TTC549 (cell line): Measurements from ENCODE around the gene PTPN18.

Experiments
- FAIRE-seq: peaks from 2 replicates; lab custom pipeline; 2012; peaks lifted over from hg19 to GRCh38; lab: Jason Lieb, UNC

The PTPN18 gene

DNA sequence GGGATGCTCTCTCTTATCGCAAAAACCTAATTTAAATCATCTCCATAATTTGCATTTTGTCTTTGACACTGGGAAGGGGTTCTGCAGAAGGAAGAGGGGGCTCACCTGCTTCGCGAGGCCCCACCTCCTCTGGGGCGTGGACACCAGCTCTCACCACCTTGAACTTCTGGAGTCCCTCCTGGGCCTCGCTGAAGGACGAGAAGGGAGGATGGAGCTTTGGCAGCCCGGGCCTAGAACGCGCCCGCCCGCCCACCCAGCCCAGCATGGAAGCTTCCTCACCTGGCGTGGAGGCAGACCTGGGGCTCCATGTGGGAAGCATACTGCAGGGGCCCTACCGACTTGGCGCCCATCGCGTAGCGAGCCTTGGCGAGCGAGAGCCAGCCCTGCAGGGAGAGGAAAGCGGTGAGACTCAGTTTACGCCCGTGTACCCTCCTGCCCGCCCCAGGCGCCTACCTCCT is 14.3 kb upstream of the PTPN18 start:
- FAIRE-seq: no peak

DNA sequence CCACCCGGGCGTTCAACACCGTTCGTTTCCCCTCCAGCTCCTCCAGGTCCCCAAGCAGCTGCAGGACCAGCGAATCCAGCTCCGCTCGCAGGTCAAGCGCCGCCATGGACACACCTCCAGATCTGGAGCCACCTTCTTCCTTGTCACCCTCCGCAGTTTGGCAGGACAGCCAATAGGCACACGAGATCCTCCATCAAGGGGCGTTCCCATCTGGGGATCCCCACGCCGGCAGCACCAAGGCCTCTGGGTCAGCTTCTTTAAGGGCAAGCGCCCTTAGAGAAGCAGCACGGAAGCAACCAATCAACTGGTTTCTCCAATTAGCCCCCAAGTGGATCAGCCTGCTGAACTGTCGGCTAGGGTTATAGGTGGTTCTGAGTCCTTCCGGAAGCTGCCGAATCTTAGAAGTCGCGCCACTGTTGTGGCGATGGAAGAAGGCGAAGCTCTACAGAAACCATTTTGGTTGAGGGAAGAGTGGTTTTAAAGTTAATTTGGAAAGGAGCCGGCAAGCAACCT is 13.8 kb upstream of the PTPN18 start:
- FAIRE-seq: peak; percentile 13

GRCh38 chr2:130342533-130343275 is 13.2 kb upstream of the PTPN18 start, which contains the start of gene IMP4:
Gene IMP4 (plus strand): TSS chr2:130342897. CDS start chr2:130342933, 36 bp downstream.
- peak; percentile 91 for FAIRE-seq

DNA sequence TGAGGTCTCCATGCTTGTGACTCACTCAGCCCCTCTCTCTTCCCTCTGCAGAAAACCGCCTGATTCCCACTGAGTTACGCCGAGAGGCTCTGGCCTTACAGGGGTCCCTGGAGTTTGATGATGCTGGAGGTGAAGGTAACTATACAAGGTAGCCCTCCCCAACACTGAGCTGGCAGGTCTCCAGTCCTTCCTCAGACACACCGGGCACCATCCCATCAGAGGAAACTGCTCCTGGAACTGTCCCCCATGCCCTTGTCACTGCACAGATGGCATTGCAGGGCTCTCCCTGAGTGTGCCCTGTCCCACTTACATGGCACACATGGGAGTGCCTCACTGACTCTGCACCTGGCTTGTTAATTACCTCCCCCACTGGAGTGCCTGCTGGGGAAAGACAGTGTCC is 11.3 kb upstream of the PTPN18 start:
- no peak for FAIRE-seq

DNA sequence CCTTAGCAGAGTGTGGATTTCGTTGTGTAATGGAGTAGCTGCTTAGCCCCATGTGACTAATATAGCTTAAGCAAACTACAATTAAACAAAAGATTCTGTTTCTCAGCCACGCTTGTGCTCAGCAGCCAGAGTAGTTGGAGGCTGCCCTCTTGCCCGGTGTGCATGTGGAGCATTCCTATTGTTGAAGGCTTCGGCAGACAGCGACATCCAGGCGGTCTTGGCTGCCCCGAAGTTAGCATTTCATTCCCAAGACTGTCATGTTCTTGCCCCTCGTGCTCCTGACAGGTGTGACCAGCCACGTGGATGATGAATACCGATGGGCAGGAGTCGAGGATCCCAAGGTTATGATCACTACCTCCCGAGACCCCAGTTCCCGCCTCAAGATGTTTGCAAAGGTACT is 10.8 kb upstream of the PTPN18 start:
- no peak for FAIRE-seq

DNA sequence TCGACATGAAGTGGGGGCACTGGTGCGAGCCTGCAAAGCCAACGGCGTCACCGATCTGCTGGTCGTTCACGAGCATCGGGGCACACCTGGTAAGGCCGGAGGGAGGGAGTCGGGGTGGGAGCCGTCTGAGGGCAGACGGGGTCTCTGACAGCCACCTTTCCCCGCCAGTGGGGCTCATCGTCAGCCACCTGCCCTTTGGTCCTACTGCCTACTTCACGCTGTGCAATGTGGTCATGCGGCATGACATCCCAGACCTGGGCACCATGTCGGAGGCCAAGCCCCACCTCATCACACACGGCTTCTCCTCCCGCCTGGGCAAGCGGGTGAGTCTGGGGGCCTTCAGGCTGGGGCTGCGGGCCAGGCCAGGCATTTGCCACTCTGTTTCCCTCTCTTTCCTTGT is 10.2 kb upstream of the PTPN18 start:
- no peak for FAIRE-seq

DNA sequence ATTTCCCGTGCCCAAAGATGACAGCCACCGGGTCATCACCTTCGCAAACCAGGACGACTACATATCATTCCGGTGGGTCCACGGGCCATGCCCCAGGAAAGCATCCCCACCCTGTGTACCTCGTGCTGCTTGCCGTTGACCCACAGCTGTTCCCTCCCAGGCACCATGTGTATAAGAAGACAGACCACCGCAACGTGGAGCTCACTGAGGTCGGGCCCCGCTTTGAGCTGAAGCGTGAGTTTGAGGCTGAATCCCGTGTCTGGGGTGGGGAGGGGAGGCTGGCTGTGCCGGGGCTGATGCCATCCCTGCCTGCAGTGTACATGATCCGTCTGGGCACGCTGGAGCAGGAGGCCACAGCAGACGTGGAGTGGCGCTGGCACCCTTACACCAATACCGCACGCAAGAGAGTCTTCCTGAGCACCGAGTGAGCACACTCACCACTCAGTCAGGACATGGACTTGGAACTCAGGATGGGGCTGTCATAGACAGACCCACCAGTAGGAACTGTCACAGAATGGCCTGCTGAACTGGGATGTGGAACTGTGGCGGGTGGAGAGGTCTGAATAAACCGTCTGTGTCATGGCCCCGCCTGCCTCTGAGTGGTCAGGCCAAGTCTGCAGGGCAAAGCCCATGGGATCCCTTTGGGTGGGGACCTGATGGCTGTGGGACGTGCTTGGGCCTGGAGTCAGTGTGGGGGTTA is 9.7 kb upstream of the PTPN18 start:
- no peak for FAIRE-seq

DNA sequence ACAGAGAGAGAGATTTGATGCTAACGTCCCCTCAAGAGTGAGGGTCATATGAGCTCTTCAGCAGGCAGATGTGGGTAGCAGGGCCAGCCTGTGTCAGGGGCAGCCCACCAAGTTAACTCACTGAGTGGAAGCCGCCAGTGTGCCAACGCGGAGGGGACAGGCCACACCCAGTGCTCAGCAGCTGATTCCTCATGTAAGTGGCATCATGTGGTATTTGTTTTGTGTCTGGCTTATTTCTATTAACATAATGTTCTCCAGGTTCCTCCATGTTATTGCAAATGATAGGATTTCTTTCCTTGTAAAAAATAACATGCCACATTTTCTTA is 9.2 kb upstream of the PTPN18 start:
- no peak for FAIRE-seq

- FAIRE-seq: no peak
Observed at GRCh38 chr2:130347220-130347925, 8.5 kb upstream of the PTPN18 start.

- no peak for FAIRE-seq
Observed at GRCh38 chr2:130349174-130349573, 6.7 kb upstream of the PTPN18 start.

- FAIRE-seq: no peak
Observed at GRCh38 chr2:130351711-130352110, 4.1 kb upstream of the PTPN18 start.

GRCh38 chr2:130352237-130352636 is 3.6 kb upstream of the PTPN18 start:
- FAIRE-seq: no peak

DNA sequence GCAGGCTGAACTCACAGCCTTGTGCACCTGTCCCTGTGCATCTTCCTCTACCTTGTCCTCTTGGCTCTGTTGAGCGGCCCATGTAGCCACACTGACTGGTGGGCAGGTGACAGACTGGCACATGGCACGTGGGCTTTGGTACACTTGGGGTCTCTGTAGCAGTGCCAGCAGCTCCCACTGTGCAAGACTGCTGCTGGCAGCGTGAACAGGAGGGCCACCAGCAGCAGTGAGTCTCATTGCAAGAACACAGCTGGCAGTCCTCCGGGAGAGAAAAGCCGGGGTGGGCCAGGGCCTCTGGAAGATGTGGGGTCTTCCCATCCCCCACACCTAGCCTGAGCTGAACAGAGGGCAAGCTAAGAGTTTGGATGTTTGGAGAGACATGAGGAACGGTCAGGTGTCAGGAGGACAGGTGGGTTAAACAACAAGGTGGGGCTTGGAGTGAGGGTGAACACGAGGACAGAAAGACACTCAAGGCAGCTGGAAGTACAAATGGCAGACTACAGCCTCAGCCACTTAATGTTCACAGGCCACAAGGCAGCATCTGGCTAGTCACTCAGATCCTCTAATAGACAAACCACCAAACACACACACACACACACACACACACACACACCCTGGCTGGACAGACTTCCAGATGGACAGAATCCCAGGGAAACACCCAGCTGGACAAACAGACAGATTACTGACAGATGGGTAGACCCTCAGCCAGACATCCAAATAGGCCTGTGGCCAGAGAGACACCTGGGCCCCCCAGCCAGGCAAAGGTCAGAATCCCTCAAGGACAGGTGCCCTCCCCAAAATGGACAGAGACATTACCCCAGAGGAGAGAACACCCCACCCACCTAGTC is 2.3 kb upstream of the PTPN18 start:
- FAIRE-seq: no peak

GRCh38 chr2:130354139-130354428 is 1.8 kb upstream of the PTPN18 start:
- no peak for FAIRE-seq

DNA sequence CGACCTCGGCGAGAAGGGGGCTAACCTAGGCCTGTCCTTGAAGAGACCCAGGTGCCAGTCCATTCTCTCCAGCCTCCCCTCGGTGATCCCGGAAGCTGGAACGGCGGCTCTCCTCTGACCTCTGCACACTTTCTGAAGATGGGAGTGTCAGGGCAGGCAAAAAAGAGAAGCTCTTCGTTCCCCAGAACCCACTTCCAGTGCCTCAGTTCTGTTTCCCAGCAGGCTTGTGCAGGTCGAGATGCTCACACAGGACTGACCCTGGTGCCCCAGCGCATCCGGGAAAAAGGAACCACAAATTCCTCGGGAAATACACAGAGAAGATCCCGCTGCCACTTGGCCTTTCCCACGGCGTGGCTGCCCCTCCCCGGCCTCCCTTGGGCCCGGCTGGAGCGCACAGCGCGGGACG is 681 bp upstream of the PTPN18 start:
- FAIRE-seq: no peak

DNA sequence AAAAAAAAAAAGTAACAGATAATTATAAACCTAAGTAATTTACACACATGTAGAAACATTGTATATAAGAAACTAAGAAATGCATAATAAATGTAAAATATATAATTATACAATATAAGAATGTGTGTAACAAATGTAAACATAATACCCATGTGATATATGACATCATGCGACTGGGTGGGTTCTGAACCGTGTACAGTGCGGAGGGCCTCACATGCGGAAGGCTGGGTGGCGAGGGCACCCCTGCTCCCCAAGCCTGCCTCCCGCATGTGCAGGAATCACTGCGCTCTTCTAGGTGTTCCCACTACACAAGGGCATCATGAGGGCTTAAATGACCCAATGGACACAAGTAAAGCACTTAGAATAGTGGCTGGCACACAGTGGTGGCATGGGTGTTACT is 2.0 kb downstream of the PTPN18 start:
- no peak for FAIRE-seq

- no peak for FAIRE-seq
Observed at GRCh38 chr2:130358420-130359350, 2.8 kb downstream of the PTPN18 start.

DNA sequence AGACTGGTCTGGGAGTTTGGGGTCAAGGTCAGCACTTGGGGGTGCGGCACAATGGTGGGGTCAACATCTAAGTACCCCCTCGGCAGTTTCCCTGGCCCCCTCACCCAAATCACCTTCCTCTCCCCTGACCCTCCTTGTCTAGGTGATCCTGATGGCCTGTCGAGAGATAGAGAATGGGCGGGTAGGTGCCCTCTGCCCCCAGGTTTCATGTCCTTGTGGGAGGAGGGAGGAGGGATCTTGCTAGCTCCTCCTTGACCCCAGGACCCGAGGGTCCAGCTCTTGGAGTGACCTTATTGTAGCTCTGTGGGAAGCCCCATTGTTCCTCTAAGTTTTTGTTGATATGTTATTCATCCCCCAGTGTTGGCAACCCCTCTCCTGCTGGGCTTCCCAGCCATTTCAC is 3.6 kb downstream of the PTPN18 start:
- FAIRE-seq: no peak

GRCh38 chr2:130363479-130363878 is 7.6 kb downstream of the PTPN18 start:
- FAIRE-seq: no peak

GRCh38 chr2:130365075-130365474 is 9.2 kb downstream of the PTPN18 start:
- no peak for FAIRE-seq

- FAIRE-seq: no peak
Observed at GRCh38 chr2:130365963-130366362, 10.1 kb downstream of the PTPN18 start.
